Measurements from ENCODE around the gene ZNF407. TPM values are rescaled to one million over a fixed set of nuclear protein-coding genes. Genes with fewer than 3 reads are reported as not detected.
"Not testable (repeated sequence)": the region's sequence is repeated elsewhere in the genome, so short reads cannot be mapped to it uniquely, and the experiment has no call there.

Gene ZNF407
- total and polyA plus RNA-seq, 9 donors, result 5.3 to 22.3 (median 18.7) TPM

DNA sequence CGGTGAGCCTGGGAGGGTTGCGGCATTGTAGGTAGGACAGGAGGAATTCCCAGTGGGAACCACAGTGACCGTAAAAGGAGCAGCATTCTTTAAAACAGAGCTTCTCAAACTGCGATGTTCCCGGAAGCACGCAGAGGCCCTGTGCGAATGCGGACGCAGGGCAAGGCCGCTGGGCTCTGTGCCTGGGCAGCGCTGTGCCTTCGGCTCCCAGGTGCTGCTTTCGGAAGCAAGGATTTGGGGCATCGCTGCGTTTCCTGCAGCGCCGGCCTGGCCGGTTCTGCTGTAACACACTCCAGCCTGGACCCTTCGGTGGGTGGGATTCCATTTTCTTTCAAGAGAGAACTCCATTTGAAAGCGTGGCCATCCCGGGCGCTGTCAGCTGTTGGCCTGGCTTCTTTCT lies 492.7 kb downstream of the ZNF407 start:
- no peaks in the 10 kb centered on the region for H3K27me3 ChIP-seq
- no peaks in the 10 kb centered on the region for H3K4me1 ChIP-seq (ENCODE audit: insufficient read depth)
- no peak for DNase-seq
- H3K36me3 ChIP-seq, result no peaks in the 10 kb centered on the region
- WGBS, 3 donors, result 89 to 90% (median 89%) methylated on average over 22 of the region's 22 CpGs
- no peak for TF ChIP-seq EP300 (IDR thresholded peaks at IDR 0.05)
- H3K27ac ChIP-seq, result no peak overlapping the region
- intact Hi-C loops (cut with DNase I), result no loop called here
- H3K9me3 ChIP-seq, result no peaks in the 10 kb centered on the region
- H3K4me3 ChIP-seq, result no peak overlapping the region

DNA sequence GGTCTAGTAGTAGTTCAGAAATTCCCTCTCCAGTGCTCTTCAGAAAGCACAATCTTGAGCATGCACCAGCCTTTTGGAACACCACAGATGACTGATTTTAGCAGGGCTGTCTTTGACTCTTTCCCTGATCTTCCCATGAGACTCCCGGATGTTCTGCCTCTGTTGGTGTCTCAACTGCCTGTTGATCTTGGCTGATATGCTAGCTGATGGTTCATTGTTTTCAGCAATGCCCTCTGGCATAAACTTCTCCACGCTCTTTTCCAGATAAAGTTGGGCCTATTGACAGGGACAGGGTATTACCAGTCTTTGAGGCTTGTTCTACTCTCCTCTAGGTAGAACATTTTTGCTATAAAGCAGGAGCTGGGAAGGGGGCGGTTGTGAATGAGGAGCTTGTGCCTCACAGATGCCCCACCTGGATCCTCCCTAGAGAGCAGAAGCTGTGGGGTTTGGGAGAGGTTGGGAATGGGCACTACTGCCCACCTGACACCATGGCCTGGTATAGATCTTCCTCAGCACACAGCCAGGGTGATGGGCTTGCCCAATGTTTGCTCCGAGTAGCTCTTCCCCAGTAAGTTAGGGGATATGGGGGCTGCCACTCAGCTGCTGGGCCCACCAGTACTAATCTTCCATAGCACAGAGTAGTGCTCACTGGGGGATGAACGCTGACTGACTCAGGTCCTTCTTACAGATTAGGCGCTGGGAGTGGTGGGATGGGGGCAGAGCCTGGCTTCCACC lies 500.0 kb downstream of the ZNF407 start:
- WGBS, 3 donors, result 87 to 92% (median 91%) methylated on average over 6 of the region's 6 CpGs
- no peak for TF ChIP-seq EP300 (IDR thresholded peaks at IDR 0.05)
- H3K36me3 ChIP-seq, result no peaks in the 10 kb centered on the region
- no peaks in the 10 kb centered on the region for H3K9me3 ChIP-seq
- H3K4me3 ChIP-seq, result no peak overlapping the region
- no peaks in the 10 kb centered on the region for H3K4me1 ChIP-seq (ENCODE audit: insufficient read depth)
- H3K27me3 ChIP-seq, result no peaks in the 10 kb centered on the region
- no peak overlapping the region for H3K27ac ChIP-seq
- no peak for DNase-seq
- intact Hi-C loops (cut with DNase I), result no loop called here

DNA sequence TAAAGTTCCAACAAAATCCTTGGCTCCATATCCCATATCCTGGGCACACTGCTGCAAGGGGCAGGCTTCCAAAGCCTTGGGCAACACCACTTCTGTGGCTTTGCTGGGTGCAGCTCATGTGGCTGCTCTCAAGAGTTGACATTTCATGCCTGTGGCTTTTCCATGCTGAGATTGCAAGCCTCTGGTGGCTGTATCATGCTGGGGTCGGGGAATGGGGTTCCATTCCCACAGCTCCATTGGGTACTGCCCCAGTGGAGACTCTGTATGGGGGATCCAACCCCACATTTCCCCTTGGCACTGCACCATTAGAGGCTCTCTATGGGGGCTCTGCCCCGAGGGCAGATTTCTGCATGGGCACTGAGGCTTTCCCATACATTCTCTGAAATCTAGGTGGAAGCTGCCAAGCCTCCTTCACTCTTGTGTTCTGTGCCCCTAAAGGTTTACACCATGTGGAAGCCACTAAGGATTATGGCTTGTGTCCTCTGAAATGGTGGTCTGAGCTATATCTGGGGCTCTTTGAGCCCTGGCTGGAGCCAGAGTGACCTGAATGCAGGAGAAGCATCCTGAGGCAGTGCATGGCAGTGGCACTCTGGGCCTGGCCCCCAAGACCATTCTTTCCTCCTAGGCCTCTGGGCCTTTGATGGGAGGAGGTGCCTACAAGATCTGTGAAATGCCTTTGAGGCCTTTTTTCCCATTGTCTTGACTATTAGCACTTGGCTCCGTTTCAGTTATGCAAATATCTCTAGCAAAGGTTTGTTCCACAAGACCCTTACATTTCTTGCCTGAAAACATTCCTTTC lies 503.4 kb downstream of the ZNF407 start:
- H3K4me3 ChIP-seq, result no peak overlapping the region
- WGBS, 3 donors, result 89 to 94% (median 90%) methylated on average over 3 of the region's 3 CpGs
- no peak overlapping the region for H3K27ac ChIP-seq
- no peak for DNase-seq
- TF ChIP-seq, protein P1, sequence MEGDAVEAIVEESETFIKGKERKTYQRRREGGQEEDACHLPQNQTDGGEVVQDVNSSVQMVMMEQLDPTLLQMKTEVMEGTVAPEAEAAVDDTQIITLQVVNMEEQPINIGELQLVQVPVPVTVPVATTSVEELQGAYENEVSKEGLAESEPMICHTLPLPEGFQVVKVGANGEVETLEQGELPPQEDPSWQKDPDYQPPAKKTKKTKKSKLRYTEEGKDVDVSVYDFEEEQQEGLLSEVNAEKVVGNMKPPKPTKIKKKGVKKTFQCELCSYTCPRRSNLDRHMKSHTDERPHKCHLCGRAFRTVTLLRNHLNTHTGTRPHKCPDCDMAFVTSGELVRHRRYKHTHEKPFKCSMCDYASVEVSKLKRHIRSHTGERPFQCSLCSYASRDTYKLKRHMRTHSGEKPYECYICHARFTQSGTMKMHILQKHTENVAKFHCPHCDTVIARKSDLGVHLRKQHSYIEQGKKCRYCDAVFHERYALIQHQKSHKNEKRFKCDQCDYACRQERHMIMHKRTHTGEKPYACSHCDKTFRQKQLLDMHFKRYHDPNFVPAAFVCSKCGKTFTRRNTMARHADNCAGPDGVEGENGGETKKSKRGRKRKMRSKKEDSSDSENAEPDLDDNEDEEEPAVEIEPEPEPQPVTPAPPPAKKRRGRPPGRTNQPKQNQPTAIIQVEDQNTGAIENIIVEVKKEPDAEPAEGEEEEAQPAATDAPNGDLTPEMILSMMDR (IDR thresholded peaks at IDR 0.05), result no peak
- TF ChIP-seq POLR2A (IDR thresholded peaks at IDR 0.05) (no peak), EP300 (IDR thresholded peaks at IDR 0.05) (no peak)
- no peaks in the 10 kb centered on the region for H3K4me1 ChIP-seq (ENCODE audit: insufficient read depth)
- no peaks in the 10 kb centered on the region for H3K27me3 ChIP-seq
- H3K9me3 ChIP-seq, result no peaks in the 10 kb centered on the region
- no peaks in the 10 kb centered on the region for H3K36me3 ChIP-seq
- intact Hi-C loops (cut with DNase I), result no loop called here

DNA sequence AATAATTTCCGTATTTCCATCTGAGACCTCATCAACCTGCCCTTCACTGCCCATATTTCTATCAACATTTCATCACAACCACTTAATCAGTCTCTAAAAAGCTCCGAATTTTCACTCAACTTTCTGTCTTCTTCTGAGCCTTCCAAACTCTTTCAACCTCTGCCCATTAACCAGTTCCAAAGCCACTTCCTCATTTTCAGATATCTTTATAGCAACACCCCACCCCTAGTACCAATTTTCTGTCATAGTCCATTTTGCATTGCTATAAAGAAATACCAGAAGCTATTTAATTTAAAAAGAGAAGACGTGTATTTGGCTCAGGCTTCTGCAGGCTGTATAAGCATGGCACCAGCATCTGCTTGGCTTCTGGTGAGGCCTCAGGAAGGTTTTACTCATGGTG lies 504.2 kb downstream of the ZNF407 start:
- no peaks in the 10 kb centered on the region for H3K9me3 ChIP-seq
- H3K4me3 ChIP-seq, result no peak overlapping the region
- DNase-seq, result no peak
- H3K4me1 ChIP-seq (ENCODE audit: insufficient read depth), result no peaks in the 10 kb centered on the region
- no peak overlapping the region for H3K27ac ChIP-seq
- 89 to 94% (median 90%) methylated on average over 3 of the region's 3 CpGs for WGBS, 3 donors
- TF ChIP-seq POLR2A (IDR thresholded peaks at IDR 0.05) (no peak), EP300 (IDR thresholded peaks at IDR 0.05) (no peak)
- TF ChIP-seq, protein P1 (IDR thresholded peaks at IDR 0.05), result no peak
- H3K27me3 ChIP-seq, result no peaks in the 10 kb centered on the region
- intact Hi-C loops (cut with DNase I), result no loop called here
- H3K36me3 ChIP-seq, result no peaks in the 10 kb centered on the region

DNA sequence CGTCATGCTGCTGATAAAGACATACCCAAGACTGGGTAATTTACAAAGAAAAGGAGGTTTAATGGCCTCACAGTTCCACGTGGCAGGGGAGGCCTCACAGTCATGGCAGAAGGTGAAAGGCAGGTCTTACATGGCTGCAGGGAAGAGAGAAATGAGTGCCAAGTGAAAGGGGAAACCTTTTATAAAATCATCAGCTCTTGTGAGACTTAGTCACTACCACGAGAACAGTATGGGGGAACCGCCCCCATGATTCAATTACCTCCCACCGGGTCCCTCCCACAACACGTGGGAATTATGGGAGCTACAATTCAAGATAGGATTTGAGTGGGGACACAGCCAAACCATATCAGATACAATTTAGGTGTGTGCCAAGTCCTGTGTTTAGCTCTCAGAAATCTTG lies 506.4 kb downstream of the ZNF407 start:
- H3K27me3 ChIP-seq; H3K27ac ChIP-seq; H3K36me3 ChIP-seq; intact Hi-C loops (cut with DNase I); H3K4me3 ChIP-seq; H3K4me1 ChIP-seq (ENCODE audit: insufficient read depth); H3K9me3 ChIP-seq; DNase-seq: not testable (repeated sequence)
- WGBS, 3 donors, result 63 to 69% (median 67%) methylated on average over 6 of the region's 6 CpGs

DNA sequence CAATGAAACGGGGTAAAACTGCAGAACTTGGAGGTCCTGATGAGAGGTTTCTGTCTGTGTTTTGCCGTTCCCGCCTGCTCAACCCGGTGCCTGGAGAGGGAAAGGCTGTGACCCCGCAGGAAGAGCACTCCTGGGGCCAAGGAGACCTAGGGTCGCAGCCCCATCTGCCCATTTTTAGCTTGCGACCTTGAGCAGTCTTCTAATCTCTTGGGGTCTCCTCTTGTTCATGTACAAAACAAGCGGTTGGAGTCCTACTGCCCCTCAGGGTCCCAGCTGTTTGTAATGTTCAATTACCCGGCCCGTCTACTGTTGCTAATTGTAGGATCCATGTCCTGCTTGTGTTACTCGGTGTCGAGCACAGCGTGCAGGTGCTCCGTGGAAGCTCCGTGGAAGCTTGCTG lies 506.8 kb downstream of the ZNF407 start:
- TF ChIP-seq POLR2A (IDR thresholded peaks at IDR 0.05) (no peak), EP300 (IDR thresholded peaks at IDR 0.05) (no peak)
- TF ChIP-seq, protein P1 (IDR thresholded peaks at IDR 0.05), result no peak
- Histone ChIP-seq H3K9me3 (no peaks in the 10 kb centered on the region), H3K27me3 (no peaks in the 10 kb centered on the region), H3K36me3 (no peaks in the 10 kb centered on the region), H3K27ac (no peak overlapping the region), H3K4me3 (no peak overlapping the region), H3K4me1 (ENCODE audit: insufficient read depth) (no peaks in the 10 kb centered on the region)
- WGBS, 3 donors, result 87 to 88% (median 88%) methylated on average over 15 of the region's 15 CpGs
- intact Hi-C loops (cut with DNase I), result no loop called here
- no peak for DNase-seq
